Astrocyte of the spinal cord (primary cell): Measurements from ENCODE around the gene PLXNA1.

Experiments
- DNase-seq: peaks from one replicate; pipeline ENCODE4 v3.0.0; 2011; ENCODE audit warnings: low read depth, low spot score
- H3K4me3 ChIP-seq: 2 replicates; pipeline ENCODE4 v1.5.1; 2011; ENCODE audit warnings: low read depth, mild to moderate bottlenecking, low read length, moderate library complexity
- CTCF ChIP-seq: IDR thresholded peaks from 2 replicates; pipeline ENCODE4 v1.5.1; 2012; ENCODE audit warnings: low read depth, mild to moderate bottlenecking, low read length, inconsistent platforms
- in situ Hi-C: cut with HindIII; loops from 2 replicates; pipeline ENCODE4 v1.10.0; 2017; ENCODE audit warnings: low sequenced_read_pairs

PLXNA1 gene

GRCh38 chr3:126945171-126945721, 37.7 kb upstream of the PLXNA1 start:
- H3K4me3 ChIP-seq, result no peak overlapping the region
- in situ Hi-C loops, result no loop called here
- no peak for TF ChIP-seq CTCF
- no peak for DNase-seq

DNA sequence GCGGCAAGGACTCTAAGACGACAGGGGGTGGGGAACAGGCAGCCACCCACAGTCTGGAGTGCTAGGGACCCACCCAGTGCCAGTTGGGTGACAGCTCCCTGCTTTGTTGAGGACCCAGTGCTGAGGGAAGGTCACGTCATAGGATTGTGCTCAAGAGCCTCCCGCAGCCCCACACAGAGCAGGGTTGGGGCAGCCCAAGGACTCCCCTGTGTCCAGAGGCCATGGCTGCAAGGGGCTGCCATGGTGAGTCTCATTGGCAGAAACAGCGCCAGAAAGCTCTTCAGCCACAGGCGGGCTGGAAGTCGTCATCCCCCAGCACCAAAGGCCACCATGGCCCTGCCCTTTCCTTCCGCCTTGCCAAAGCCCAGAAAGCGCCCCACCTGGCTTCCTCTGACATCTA, 37.0 kb upstream of the PLXNA1 start:
- no peak for DNase-seq
- in situ Hi-C loops, result no loop called here
- TF ChIP-seq CTCF, result no peak
- H3K4me3 ChIP-seq, result no peak overlapping the region

DNA sequence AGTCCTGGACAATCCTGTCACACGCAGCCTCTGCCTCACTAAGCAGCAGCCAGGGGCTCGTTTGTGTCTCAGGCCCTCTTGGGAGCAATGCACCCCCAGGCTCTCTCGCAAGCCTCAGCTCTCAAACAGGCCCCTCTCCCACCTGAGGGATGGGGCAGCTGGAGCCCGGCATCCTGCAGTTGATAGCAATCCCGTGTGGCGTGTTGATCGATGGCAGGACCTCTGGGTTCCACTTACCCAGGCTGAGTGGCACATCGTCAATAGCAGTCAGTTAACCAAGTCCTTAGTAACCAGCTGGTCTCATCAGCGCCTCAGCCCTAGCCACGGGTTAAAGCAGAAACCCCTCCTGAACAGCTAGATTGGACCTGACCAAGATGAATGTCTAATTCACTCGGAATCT, 36.5 kb upstream of the PLXNA1 start:
- no peak overlapping the region for H3K4me3 ChIP-seq
- no peak for TF ChIP-seq CTCF
- in situ Hi-C loops, result no loop called here
- DNase-seq, result no peak

GRCh38 chr3:126947429-126947828, 35.5 kb upstream of the PLXNA1 start:
- no peak for TF ChIP-seq CTCF
- H3K4me3 ChIP-seq, result no peak overlapping the region
- in situ Hi-C loops, result no loop called here
- DNase-seq, result no peak

GRCh38 chr3:126948980-126949535, 33.9 kb upstream of the PLXNA1 start:
- no peak for TF ChIP-seq CTCF
- in situ Hi-C loops, result no loop called here
- H3K4me3 ChIP-seq, result no peak overlapping the region
- DNase-seq, result no peak

GRCh38 chr3:126951561-126951960, 31.4 kb upstream of the PLXNA1 start:
- H3K4me3 ChIP-seq, result no peak overlapping the region
- in situ Hi-C loops, result no loop called here

More at GRCh38 chr3:126951561-126951960, 31.4 kb upstream of the PLXNA1 start:
- no peak for TF ChIP-seq CTCF
- DNase-seq, result no peak
